Right atrium auricular region (tissue), 2 donors: Measurements from ENCODE around the gene SMOC2. TPM values are rescaled to one million over a fixed set of nuclear protein-coding genes. Genes with fewer than 3 reads are reported as not detected.

Experiments used
- DNase-seq: peaks from one replicate; pipeline ENCODE4 v3.0.0-alpha.2; 2019; ENCODE audit warnings: low spot score
- H3K27ac ChIP-seq, 2 donors: fragments of 200-600 bp; sonication (generic); 1 replicate in 1 of 2; 2 replicates in 1 of 2; pipeline ENCODE4 v1.5.1; 2016 to 2019
- H3K27me3 ChIP-seq, 2 donors: fragments of 200-600 bp; sonication (generic); one replicate each; pipeline versions ENCODE4 v1.5.1 to v1.6.0; 2017 to 2019
- H3K36me3 ChIP-seq: fragments of 200-600 bp; sonication (generic); one replicate; pipeline ENCODE4 v1.5.1; 2016
- H3K4me1 ChIP-seq, 2 donors: fragments of 200-600 bp; sonication (generic); one replicate each; pipeline versions ENCODE4 v1.5.1 to v1.6.0; 2017 to 2019
- H3K4me3 ChIP-seq, 2 donors: fragments of 200-600 bp; sonication (generic); 1 replicate in 1 of 2; 2 replicates in 1 of 2; pipeline ENCODE4 v1.5.1; 2017 to 2019; ENCODE audit warnings: mild to moderate bottlenecking in 1 of 2, moderate library complexity in 1 of 2
- H3K9me3 ChIP-seq, 2 donors: fragments of 200-600 bp; sonication (generic); one replicate each; pipeline ENCODE4 v1.5.1; 2019
- total RNA-seq, 2 donors: library from RNA; depleted of rRNA; stranded (reverse); fragments of >200 nt; gene quantifications; one replicate each; pipeline ENCODE4 v1.1.0, GENCODE V29; 2016
- TF ChIP-seq, protein P1 (sequence below), 2 donors: fragments of 200-600 bp; sonication (generic); IDR thresholded peaks; one replicate each; pipeline ENCODE4 v1.5.1; 2019; ENCODE audit warnings: antibody characterized with exemption in 2 of 2

SMOC2 gene
- total RNA-seq, 2 donors from 2014 or later: 10.8 to 31.7 TPM

DNA sequence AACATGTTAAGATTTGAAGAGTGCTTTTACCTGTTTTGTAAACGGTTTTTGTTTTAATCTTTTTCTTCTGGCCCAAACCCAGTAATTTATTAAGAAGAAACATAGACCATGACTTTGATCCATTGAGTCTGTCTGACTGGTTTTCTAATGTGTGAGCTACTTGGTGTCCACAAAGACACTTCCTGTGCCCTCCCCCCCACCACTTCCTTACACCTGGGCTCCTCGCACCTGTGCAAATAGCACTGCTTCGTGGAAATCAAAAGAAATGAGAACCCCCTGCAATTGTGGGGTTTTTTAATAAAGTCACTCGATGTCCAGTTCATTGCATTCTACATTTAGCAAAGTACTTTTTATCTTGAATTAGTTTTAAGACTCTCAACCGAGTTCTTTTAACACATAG, 65.5 kb downstream of the SMOC2 start:
- Histone ChIP-seq H3K36me3 (no peaks in the 10 kb centered on the region), H3K4me3 (no peak overlapping the region), H3K4me1 (no peaks in the 10 kb centered on the region), H3K27ac (no peak overlapping the region), H3K9me3 (no peaks in the 10 kb centered on the region), H3K27me3 (no peaks in the 10 kb centered on the region)
- TF ChIP-seq, protein P1, sequence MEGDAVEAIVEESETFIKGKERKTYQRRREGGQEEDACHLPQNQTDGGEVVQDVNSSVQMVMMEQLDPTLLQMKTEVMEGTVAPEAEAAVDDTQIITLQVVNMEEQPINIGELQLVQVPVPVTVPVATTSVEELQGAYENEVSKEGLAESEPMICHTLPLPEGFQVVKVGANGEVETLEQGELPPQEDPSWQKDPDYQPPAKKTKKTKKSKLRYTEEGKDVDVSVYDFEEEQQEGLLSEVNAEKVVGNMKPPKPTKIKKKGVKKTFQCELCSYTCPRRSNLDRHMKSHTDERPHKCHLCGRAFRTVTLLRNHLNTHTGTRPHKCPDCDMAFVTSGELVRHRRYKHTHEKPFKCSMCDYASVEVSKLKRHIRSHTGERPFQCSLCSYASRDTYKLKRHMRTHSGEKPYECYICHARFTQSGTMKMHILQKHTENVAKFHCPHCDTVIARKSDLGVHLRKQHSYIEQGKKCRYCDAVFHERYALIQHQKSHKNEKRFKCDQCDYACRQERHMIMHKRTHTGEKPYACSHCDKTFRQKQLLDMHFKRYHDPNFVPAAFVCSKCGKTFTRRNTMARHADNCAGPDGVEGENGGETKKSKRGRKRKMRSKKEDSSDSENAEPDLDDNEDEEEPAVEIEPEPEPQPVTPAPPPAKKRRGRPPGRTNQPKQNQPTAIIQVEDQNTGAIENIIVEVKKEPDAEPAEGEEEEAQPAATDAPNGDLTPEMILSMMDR (IDR thresholded peaks at IDR 0.05): no peak
- DNase-seq: no peak

DNA sequence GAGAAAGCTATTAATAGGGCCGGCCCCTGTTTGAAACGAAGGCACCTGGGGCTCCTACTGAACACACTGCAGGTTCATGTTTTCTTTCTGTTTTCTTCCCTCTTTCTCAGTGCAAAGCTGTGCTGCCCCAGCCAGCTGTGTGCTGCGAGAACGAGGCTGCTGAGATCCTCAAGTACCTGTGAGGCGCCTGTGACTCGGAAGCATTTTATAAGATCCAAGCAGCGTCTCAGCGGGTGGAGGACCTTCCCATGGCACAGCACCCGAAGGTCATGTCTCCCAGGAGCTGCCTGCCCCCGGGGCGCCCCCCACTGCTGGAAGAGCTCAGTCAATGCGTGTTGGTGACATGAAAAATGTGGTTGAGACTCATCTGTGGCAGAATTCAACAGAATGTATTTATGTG, 66.3 kb downstream of the SMOC2 start:
- Histone ChIP-seq H3K27me3 (no peaks in the 10 kb centered on the region), H3K27ac (no peak overlapping the region), H3K9me3 (no peaks in the 10 kb centered on the region), H3K36me3 (no peaks in the 10 kb centered on the region), H3K4me1 (no peaks in the 10 kb centered on the region), H3K4me3 (no peak overlapping the region)
- TF ChIP-seq, protein P1 (IDR thresholded peaks at IDR 0.05): no peak
- DNase-seq: no peak

GRCh38 chr6:168507730-168508129, 66.7 kb downstream of the SMOC2 start:
- no peak for DNase-seq
- Histone ChIP-seq H3K9me3 (no peaks in the 10 kb centered on the region), H3K4me3 (no peak overlapping the region), H3K27ac (no peak overlapping the region), H3K27me3 (no peaks in the 10 kb centered on the region), H3K36me3 (no peaks in the 10 kb centered on the region), H3K4me1 (no peaks in the 10 kb centered on the region)
- TF ChIP-seq, protein P1 (IDR thresholded peaks at IDR 0.05): no peak

DNA sequence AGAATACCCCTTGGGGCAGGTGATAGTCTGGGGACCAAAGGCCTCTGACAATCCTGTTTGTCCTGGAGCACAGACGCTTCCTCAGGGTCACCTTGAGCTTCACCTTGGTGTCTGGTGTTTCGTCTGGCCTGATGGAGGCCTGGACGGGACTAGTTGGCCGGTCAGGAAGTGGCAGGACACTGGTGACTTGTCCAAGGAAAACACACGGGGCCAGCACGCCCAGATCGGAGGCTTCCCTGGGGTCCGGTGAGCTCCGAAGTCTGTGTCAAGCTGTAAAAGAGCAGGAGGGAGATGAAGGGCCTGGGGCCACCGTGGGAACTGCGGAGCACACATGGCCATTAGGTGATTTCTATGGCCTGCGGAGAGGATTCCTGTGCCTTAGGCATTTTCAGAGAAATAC, 67.9 kb downstream of the SMOC2 start:
- Histone ChIP-seq H3K9me3 (no peaks in the 10 kb centered on the region), H3K4me3 (no peak overlapping the region), H3K27me3 (no peaks in the 10 kb centered on the region), H3K4me1 (peaks cover 0 to 2% of the 10 kb centered on the region in 2 donors), H3K36me3 (no peaks in the 10 kb centered on the region), H3K27ac (no peak overlapping the region)
- DNase-seq: no peak
- TF ChIP-seq, protein P1 (IDR thresholded peaks at IDR 0.05): no peak

- Histone ChIP-seq H3K9me3 (no peaks in the 10 kb centered on the region), H3K4me3 (no peak overlapping the region), H3K27me3 (no peaks in the 10 kb centered on the region), H3K27ac (peak overlapping the region in 1 of 2 donors; percentile 29), H3K4me1 (peaks cover 0 to 5% of the 10 kb centered on the region in 2 donors), H3K36me3 (no peaks in the 10 kb centered on the region)
- TF ChIP-seq, protein P1 (IDR thresholded peaks at IDR 0.05): no peak
- DNase-seq: no peak
These were observed 72.8 kb downstream of the SMOC2 start for GRCh38 chr6:168513766-168514165.

- Histone ChIP-seq H3K4me3 (no peak overlapping the region), H3K4me1 (peaks cover 0 to 5% of the 10 kb centered on the region in 2 donors), H3K9me3 (no peaks in the 10 kb centered on the region), H3K27ac (peak overlapping the region in 1 of 2 donors; percentile 29), H3K36me3 (no peaks in the 10 kb centered on the region), H3K27me3 (no peaks in the 10 kb centered on the region)
- TF ChIP-seq, protein P1 (IDR thresholded peaks at IDR 0.05): no peak
- peak; percentile 73 for DNase-seq
These were observed 73.2 kb downstream of the SMOC2 start for GRCh38 chr6:168514216-168514615.
